Neural cell (in vitro differentiated cells): Measurements from ENCODE around the gene TMEM232. TPM values are rescaled to one million over a fixed set of nuclear protein-coding genes. Genes with fewer than 3 reads are reported as not detected.

Source experiments
- H2AFZ ChIP-seq: fragments of 200-600, 300-800 bp; sonication (generic), shearing (Covaris generic); 2 replicates; pipeline ENCODE4 v1.6.0; 2014; ENCODE audit warnings: low read depth, mild to moderate bottlenecking, antibody characterized with exemption, low read length, moderate library complexity
- H3F3A ChIP-seq: fragments of 200-600 bp; shearing (Covaris generic); 2 replicates; pipeline ENCODE4 v1.6.1; 2016; ENCODE audit warnings: mild to moderate bottlenecking, moderate library complexity, mixed read lengths, antibody characterized with exemption, low read length; ENCODE audit not compliant: insufficient read depth, poor library complexity, severe bottlenecking
- H3K27ac ChIP-seq: fragments of 200-600, 300-800 bp; sonication (generic), shearing (Covaris generic); 2 replicates; pipeline ENCODE4 v1.5.1; 2014; ENCODE audit warnings: mild to moderate bottlenecking, low read length, moderate library complexity
- H3K27me3 ChIP-seq: fragments of 300-800, 200-600 bp; sonication (generic), shearing (Covaris generic); 2 replicates; pipeline ENCODE4 v1.6.0; 2014; ENCODE audit warnings: mild to moderate bottlenecking, low read depth, low read length, moderate library complexity; ENCODE audit not compliant: insufficient read depth
- H3K36me3 ChIP-seq: fragments of 300-800, 200-600 bp; sonication (generic), shearing (Covaris generic); 2 replicates; pipeline ENCODE4 v1.5.1; 2014; ENCODE audit warnings: mild to moderate bottlenecking, antibody characterized with exemption, low read length, moderate library complexity; ENCODE audit not compliant: insufficient read depth
- H3K4me2 ChIP-seq: fragments of 300-800, 200-600 bp; sonication (generic), shearing (Covaris generic); 2 replicates; pipeline ENCODE4 v1.6.0; 2014; ENCODE audit warnings: mild to moderate bottlenecking, low read length
- H3K4me3 ChIP-seq: fragments of 300-800, 200-600 bp; sonication (generic), shearing (Covaris generic); 2 replicates; pipeline ENCODE4 v1.5.1; 2014; ENCODE audit warnings: mild to moderate bottlenecking, low read length, moderate library complexity
- H3K79me2 ChIP-seq: fragments of 200-600 bp; shearing (Covaris generic); replicated peaks from 2 replicates; pipeline ENCODE4 v1.6.0; 2014; ENCODE audit warnings: mild to moderate bottlenecking, low read length, moderate library complexity; ENCODE audit not compliant: insufficient read depth
- H3K9ac ChIP-seq: fragments of 300-800, 200-600 bp; sonication (generic), shearing (Covaris generic); 2 replicates; pipeline ENCODE4 v1.6.1; 2016; ENCODE audit warnings: mild to moderate bottlenecking, low read length, mixed read lengths
- H3K9me2 ChIP-seq: fragments of 200-600 bp; shearing (Covaris generic); 2 replicates; pipeline ENCODE4 v1.6.1; 2016; ENCODE audit warnings: mild to moderate bottlenecking, low read length, mixed read lengths; ENCODE audit not compliant: insufficient read depth
- H3K9me3 ChIP-seq: fragments of 200-600, 300-800 bp; sonication (generic), shearing (Covaris generic); 2 replicates; pipeline ENCODE4 v1.6.1; 2016; ENCODE audit warnings: mild to moderate bottlenecking, mixed run types, low read length, moderate library complexity, mixed read lengths
- H4K20me1 ChIP-seq: fragments of 200-600 bp; shearing (Covaris generic); 2 replicates; pipeline ENCODE4 v1.6.1; 2016; ENCODE audit warnings: mild to moderate bottlenecking, mixed run types; ENCODE audit not compliant: insufficient read depth
- EP300 ChIP-seq: fragments of 450-650 bp; conservative IDR thresholded peaks from 2 replicates; pipeline ENCODE4 v1.6.1; 2014; ENCODE audit warnings: antibody characterized with exemption, mild to moderate bottlenecking, moderate library complexity; ENCODE audit not compliant: poor library complexity, severe bottlenecking
- MXI1 ChIP-seq: fragments of 450-650 bp; conservative IDR thresholded peaks from 2 replicates; pipeline ENCODE4 v1.6.1; 2014; ENCODE audit warnings: antibody characterized with exemption, mild to moderate bottlenecking; ENCODE audit not compliant: poor library complexity, severe bottlenecking
- POLR2AphosphoS5 ChIP-seq: IDR thresholded peaks from 2 replicates; pipeline ENCODE4 v1.6.1; 2012
- RAD21 ChIP-seq: fragments of 450-650 bp; conservative IDR thresholded peaks from 2 replicates; pipeline ENCODE4 v1.6.1; 2014; ENCODE audit warnings: antibody characterized with exemption, mild to moderate bottlenecking, moderate library complexity
- REST ChIP-seq: IDR thresholded peaks from 2 replicates; pipeline ENCODE4 v1.6.1; 2012; ENCODE audit warnings: borderline replicate concordance
- SMC3 ChIP-seq: fragments of 450-650 bp; conservative IDR thresholded peaks from 2 replicates; pipeline ENCODE4 v1.6.1; 2014; ENCODE audit warnings: antibody characterized with exemption, mild to moderate bottlenecking, moderate library complexity; ENCODE audit not compliant: poor library complexity
- TAF1 ChIP-seq: IDR thresholded peaks from 2 replicates; pipeline ENCODE4 v1.6.1; 2012; ENCODE audit warnings: low read depth
- polyA plus RNA-seq: library from polyadenylated mRNA; depleted of rRNA; stranded (reverse); fragments of >200 nt; gene quantifications from 2 replicates; pipeline ENCODE4 v1.2.3, GENCODE V29; 2014
- TF ChIP-seq, protein P1 (sequence below): fragments of 450-650 bp; IDR thresholded peaks from 2 replicates; pipeline ENCODE4 v1.5.1; 2014; ENCODE audit warnings: antibody characterized with exemption, mild to moderate bottlenecking, moderate library complexity; ENCODE audit not compliant: poor library complexity, severe bottlenecking

Gene TMEM232
- polyA plus RNA-seq, 1 donor from 2014 or later = 7.4 TPM

- TF ChIP-seq MXI1 = no peak
- Histone ChIP-seq H3K4me2 (no peak overlapping the region), H3K9ac (no peak overlapping the region), H3K79me2 (no peaks in the 10 kb centered on the region), H3K27me3 (no peaks in the 10 kb centered on the region), H3K4me3 (no peak overlapping the region), H3K27ac (no peak overlapping the region), H3K36me3 (no peaks in the 10 kb centered on the region), H4K20me1 (no peaks in the 10 kb centered on the region), H3K9me2 (no peaks in the 10 kb centered on the region), H3K9me3 (no peaks in the 10 kb centered on the region), H3F3A (no peaks in the 10 kb centered on the region), H2AFZ (no peak overlapping the region)
These were observed 9.9 kb downstream of the TMEM232 start for GRCh38 chr5:110716247-110717245.

GRCh38 chr5:110707260-110707844 lies 19.1 kb downstream of the TMEM232 start:
- H3F3A ChIP-seq = no peaks in the 10 kb centered on the region
- no peaks in the 10 kb centered on the region for H3K27me3 ChIP-seq
- H3K36me3 ChIP-seq = no peaks in the 10 kb centered on the region
- H3K9me3 ChIP-seq = no peaks in the 10 kb centered on the region
- H4K20me1 ChIP-seq = no peaks in the 10 kb centered on the region
- H3K27ac ChIP-seq = no peak overlapping the region
- H3K4me3 ChIP-seq = no peak overlapping the region
- no peak overlapping the region for H3K4me2 ChIP-seq
- no peak overlapping the region for H3K9ac ChIP-seq
- no peaks in the 10 kb centered on the region for H3K79me2 ChIP-seq
- no peaks in the 10 kb centered on the region for H3K9me2 ChIP-seq
- no peak for TF ChIP-seq MXI1
- TF ChIP-seq EP300 = no peak
- no peak for TF ChIP-seq REST
- TF ChIP-seq TAF1 = no peak
- TF ChIP-seq, protein P1, sequence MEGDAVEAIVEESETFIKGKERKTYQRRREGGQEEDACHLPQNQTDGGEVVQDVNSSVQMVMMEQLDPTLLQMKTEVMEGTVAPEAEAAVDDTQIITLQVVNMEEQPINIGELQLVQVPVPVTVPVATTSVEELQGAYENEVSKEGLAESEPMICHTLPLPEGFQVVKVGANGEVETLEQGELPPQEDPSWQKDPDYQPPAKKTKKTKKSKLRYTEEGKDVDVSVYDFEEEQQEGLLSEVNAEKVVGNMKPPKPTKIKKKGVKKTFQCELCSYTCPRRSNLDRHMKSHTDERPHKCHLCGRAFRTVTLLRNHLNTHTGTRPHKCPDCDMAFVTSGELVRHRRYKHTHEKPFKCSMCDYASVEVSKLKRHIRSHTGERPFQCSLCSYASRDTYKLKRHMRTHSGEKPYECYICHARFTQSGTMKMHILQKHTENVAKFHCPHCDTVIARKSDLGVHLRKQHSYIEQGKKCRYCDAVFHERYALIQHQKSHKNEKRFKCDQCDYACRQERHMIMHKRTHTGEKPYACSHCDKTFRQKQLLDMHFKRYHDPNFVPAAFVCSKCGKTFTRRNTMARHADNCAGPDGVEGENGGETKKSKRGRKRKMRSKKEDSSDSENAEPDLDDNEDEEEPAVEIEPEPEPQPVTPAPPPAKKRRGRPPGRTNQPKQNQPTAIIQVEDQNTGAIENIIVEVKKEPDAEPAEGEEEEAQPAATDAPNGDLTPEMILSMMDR = no peak
- no peak for TF ChIP-seq SMC3
- no peak overlapping the region for H2AFZ ChIP-seq

GRCh38 chr5:110705349-110705748 lies 21.1 kb downstream of the TMEM232 start:
- H2AFZ ChIP-seq = no peak overlapping the region
- H4K20me1 ChIP-seq = no peaks in the 10 kb centered on the region
- no peaks in the 10 kb centered on the region for H3K36me3 ChIP-seq
- H3K27me3 ChIP-seq = no peaks in the 10 kb centered on the region
- no peak overlapping the region for H3K4me3 ChIP-seq
- no peaks in the 10 kb centered on the region for H3K9me3 ChIP-seq
- H3K9me2 ChIP-seq = no peaks in the 10 kb centered on the region
- H3K4me2 ChIP-seq = no peak overlapping the region
- H3K27ac ChIP-seq = no peak overlapping the region
- no peaks in the 10 kb centered on the region for H3F3A ChIP-seq
- no peaks in the 10 kb centered on the region for H3K79me2 ChIP-seq
- H3K9ac ChIP-seq = no peak overlapping the region
- TF ChIP-seq REST (no peak), POLR2AphosphoS5 (no peak), MXI1 (no peak), SMC3 (no peak), EP300 (no peak), TAF1 (no peak), RAD21 (no peak)
- TF ChIP-seq, protein P1 = no peak
